ENCODE data around the gene EBF4.
A peak's percentile ranks its signal among the peaks of the same experiment; 100 is the strongest.

Gene EBF4

DNA sequence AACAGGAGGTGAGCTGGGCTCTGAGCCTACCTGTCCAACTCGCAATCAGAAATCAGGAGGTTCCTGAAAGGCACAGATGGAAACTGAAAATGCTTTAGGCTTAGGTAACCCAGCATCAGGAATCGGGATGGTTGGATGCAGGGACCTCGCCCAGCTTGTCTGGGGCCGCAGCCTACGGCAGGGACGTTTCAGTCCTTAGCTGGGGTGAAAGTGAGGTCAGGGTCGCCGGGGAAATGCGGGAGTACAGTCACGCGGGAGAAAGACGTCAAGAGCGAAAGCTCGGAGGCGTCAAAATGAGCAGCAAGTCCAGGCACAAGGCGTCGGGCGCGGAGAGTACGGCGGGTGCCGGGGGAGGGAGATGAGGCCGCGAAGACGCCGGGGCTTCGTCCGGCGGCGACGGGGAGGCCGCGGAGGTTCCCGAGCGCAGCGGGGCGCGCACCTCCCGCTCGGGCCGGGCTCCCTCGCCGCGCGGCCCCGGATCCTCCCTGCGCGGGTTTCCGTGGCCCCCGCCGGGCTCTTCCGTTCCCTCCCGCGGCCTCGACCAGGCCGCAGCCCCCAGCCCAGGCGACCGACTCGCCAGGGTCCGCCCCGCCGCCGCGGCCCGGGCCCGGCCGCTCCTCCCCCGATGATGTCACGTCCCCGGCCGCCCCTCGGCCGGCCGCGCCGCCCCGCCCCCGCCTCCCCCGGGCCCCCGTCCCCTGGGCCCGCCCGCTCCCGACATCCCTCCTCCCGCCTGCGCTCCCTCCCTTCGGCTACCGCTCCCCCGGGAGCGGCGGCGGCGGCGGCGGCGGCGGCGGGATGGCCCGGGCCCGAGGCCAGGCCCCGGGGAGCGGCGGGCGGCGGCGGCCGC is at the start of gene EBF4:
Gene EBF4 (plus strand): TSS at position 745 of the 850 bp plus-strand sequence. CDS start 866 bp downstream, outside the sequence.
- peaks cover 84% of the 10 kb centered on the region for H3K27me3 ChIP-seq (ENCODE audit: control insufficient read depth, insufficient read depth, low read length)
- H3K36me3 ChIP-seq (ENCODE audit: control insufficient read depth, insufficient read depth, low read length): no peaks in the 10 kb centered on the region

GRCh38 chr20:2643708-2644107 is 48.9 kb upstream of the EBF4 start:
- no peak overlapping the region for H3K27ac ChIP-seq (ENCODE audit: low read depth, low read length)
- H3K9ac ChIP-seq (ENCODE audit: low read depth, low read length): no peak overlapping the region
- no peaks in the 10 kb centered on the region for H3K27me3 ChIP-seq (ENCODE audit: control insufficient read depth, insufficient read depth, low read length)
- H3K4me3 ChIP-seq (ENCODE audit: low read depth, low read length): no peak overlapping the region
- no peaks in the 10 kb centered on the region for H3K36me3 ChIP-seq (ENCODE audit: control insufficient read depth, insufficient read depth, low read length)
- H3K9me3 ChIP-seq (ENCODE audit: control insufficient read depth, insufficient read depth, low read length): no peaks in the 10 kb centered on the region
- no peaks in the 10 kb centered on the region for H3K4me1 ChIP-seq (ENCODE audit: control insufficient read depth, insufficient read depth, low read length)

More for the DNA sequence above, at the start of gene EBF4:
- Histone ChIP-seq H3K9me3 (ENCODE audit: control insufficient read depth, insufficient read depth, low read length) (no peaks in the 10 kb centered on the region), H3K4me1 (ENCODE audit: control insufficient read depth, insufficient read depth, low read length) (peaks cover 26% of the 10 kb centered on the region), H3K9ac (ENCODE audit: low read depth, low read length) (no peak within 1 kb of the TSS), H3K27ac (ENCODE audit: low read depth, low read length) (no peak within 1 kb of the TSS), H3K4me3 (ENCODE audit: low read depth, low read length) (peak within 1 kb of the TSS; percentile 57)

- H3K4me3 ChIP-seq (ENCODE audit: low read depth, low read length): peak within 1 kb of the TSS; percentile 86
- peak within 1 kb of the TSS; percentile 97 for H3K9ac ChIP-seq (ENCODE audit: low read depth, low read length)
- peaks cover 40% of the 10 kb centered on the region for H3K36me3 ChIP-seq (ENCODE audit: control insufficient read depth, insufficient read depth, low read length)
- H3K27ac ChIP-seq (ENCODE audit: low read depth, low read length): peak within 1 kb of the TSS; percentile 94
- H3K4me1 ChIP-seq (ENCODE audit: control insufficient read depth, insufficient read depth, low read length): peaks cover 4% of the 10 kb centered on the region; the same call in 1 of the 2 replicates
- H3K9me3 ChIP-seq (ENCODE audit: control insufficient read depth, insufficient read depth, low read length): no peaks in the 10 kb centered on the region
- no peaks in the 10 kb centered on the region for H3K27me3 ChIP-seq (ENCODE audit: control insufficient read depth, insufficient read depth, low read length)
Measured at GRCh38 chr20:2651772-2652723, 40.5 kb upstream of the EBF4 start, which contains the start of gene NOP56. Gene NOP56, plus strand, starts transcription at chr20:2652632. Its CDS starts 29 bp downstream, at chr20:2652661.

GRCh38 chr20:2652724-2653555 is 39.6 kb upstream of the EBF4 start:
- no peaks in the 10 kb centered on the region for H3K27me3 ChIP-seq (ENCODE audit: control insufficient read depth, insufficient read depth, low read length)
- H3K9me3 ChIP-seq (ENCODE audit: control insufficient read depth, insufficient read depth, low read length): no peaks in the 10 kb centered on the region
- peak overlapping the region; percentile 86 for H3K4me3 ChIP-seq (ENCODE audit: low read depth, low read length)
- H3K9ac ChIP-seq (ENCODE audit: low read depth, low read length): peak overlapping the region; percentile 97
- peaks cover 49% of the 10 kb centered on the region for H3K36me3 ChIP-seq (ENCODE audit: control insufficient read depth, insufficient read depth, low read length)
- H3K27ac ChIP-seq (ENCODE audit: low read depth, low read length): peak overlapping the region; percentile 82
- H3K4me1 ChIP-seq (ENCODE audit: control insufficient read depth, insufficient read depth, low read length): peaks cover 4% of the 10 kb centered on the region; the same call in 1 of the 2 replicates

GRCh38 chr20:2653556-2654383 is 38.8 kb upstream of the EBF4 start:
- Histone ChIP-seq H3K9ac (ENCODE audit: low read depth, low read length) (peak overlapping the region; percentile 97), H3K36me3 (ENCODE audit: control insufficient read depth, insufficient read depth, low read length) (peaks cover 57% of the 10 kb centered on the region), H3K27me3 (ENCODE audit: control insufficient read depth, insufficient read depth, low read length) (no peaks in the 10 kb centered on the region), H3K27ac (ENCODE audit: low read depth, low read length) (no peak overlapping the region), H3K4me1 (ENCODE audit: control insufficient read depth, insufficient read depth, low read length) (peaks cover 4% of the 10 kb centered on the region; the same call in 1 of the 2 replicates), H3K9me3 (ENCODE audit: control insufficient read depth, insufficient read depth, low read length) (no peaks in the 10 kb centered on the region), H3K4me3 (ENCODE audit: low read depth, low read length) (peak overlapping the region; percentile 86)

DNA sequence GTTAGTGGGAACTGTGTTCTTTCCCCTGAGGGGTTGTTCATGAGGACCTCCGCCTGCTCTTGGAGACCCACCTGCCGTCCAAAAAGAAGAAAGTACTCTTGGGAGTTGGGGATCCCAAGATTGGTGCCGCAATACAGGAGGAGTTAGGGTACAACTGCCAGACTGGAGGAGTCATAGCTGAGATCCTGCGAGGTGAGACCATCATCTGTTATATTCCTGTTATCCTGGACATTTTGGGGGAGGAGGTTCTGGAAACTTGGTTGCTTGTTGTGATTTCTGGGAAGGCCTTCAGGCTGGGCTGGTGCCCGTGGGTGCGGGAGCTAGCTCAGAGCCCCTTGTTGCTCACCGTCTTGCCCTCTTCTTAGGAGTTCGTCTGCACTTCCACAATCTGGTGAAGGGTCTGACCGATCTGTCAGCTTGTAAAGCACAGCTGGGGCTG is 38.2 kb upstream of the EBF4 start:
- H3K36me3 ChIP-seq (ENCODE audit: control insufficient read depth, insufficient read depth, low read length): peaks cover 63% of the 10 kb centered on the region
- no peaks in the 10 kb centered on the region for H3K9me3 ChIP-seq (ENCODE audit: control insufficient read depth, insufficient read depth, low read length)
- no peaks in the 10 kb centered on the region for H3K27me3 ChIP-seq (ENCODE audit: control insufficient read depth, insufficient read depth, low read length)
- H3K4me1 ChIP-seq (ENCODE audit: control insufficient read depth, insufficient read depth, low read length): peaks cover 4% of the 10 kb centered on the region; the same call in 1 of the 2 replicates
- H3K27ac ChIP-seq (ENCODE audit: low read depth, low read length): no peak overlapping the region
- peak overlapping the region; percentile 18; the same call in 1 of the 2 replicates for H3K9ac ChIP-seq (ENCODE audit: low read depth, low read length)
- H3K4me3 ChIP-seq (ENCODE audit: low read depth, low read length): peak overlapping the region; percentile 86

GRCh38 chr20:2654831-2655230 is 37.7 kb upstream of the EBF4 start:
- Histone ChIP-seq H3K36me3 (ENCODE audit: control insufficient read depth, insufficient read depth, low read length) (peaks cover 68% of the 10 kb centered on the region), H3K9ac (ENCODE audit: low read depth, low read length) (no peak overlapping the region), H3K27me3 (ENCODE audit: control insufficient read depth, insufficient read depth, low read length) (no peaks in the 10 kb centered on the region), H3K4me3 (ENCODE audit: low read depth, low read length) (0 out of 2 replicates have a peak overlapping the region, but pooled peaks have one; percentile 86), H3K27ac (ENCODE audit: low read depth, low read length) (no peak overlapping the region), H3K4me1 (ENCODE audit: control insufficient read depth, insufficient read depth, low read length) (peaks cover 4% of the 10 kb centered on the region; the same call in 1 of the 2 replicates), H3K9me3 (ENCODE audit: control insufficient read depth, insufficient read depth, low read length) (no peaks in the 10 kb centered on the region)

DNA sequence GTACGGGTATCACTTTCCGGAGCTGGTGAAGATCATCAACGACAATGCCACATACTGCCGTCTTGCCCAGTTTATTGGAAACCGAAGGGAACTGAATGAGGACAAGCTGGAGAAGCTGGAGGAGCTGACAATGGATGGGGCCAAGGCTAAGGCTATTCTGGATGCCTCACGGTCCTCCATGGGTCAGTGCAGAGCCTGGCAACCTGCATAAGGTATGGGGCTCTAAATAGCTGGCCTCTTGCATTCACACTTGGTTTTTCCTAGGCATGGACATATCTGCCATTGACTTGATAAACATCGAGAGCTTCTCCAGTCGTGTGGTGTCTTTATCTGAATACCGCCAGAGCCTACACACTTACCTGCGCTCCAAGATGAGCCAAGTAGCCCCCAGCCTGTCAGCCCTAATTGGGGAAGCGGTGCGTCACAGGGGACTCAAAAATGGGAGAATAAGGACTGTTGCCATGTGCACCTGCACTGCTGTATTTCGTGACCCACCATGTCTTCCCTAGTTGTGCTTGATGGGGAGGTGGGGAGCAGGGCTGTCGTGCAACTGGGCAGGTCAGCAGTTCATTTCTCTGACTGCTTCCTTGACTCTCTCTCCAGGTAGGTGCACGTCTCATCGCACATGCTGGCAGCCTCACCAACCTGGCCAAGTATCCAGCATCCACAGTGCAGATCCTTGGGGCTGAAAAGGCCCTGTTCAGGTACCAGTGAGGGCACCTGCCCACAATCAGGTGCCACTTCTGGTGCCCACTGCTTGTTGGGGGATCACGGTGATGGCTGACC is 37.1 kb upstream of the EBF4 start:
- Histone ChIP-seq H3K4me1 (ENCODE audit: control insufficient read depth, insufficient read depth, low read length) (peaks cover 4% of the 10 kb centered on the region; the same call in 1 of the 2 replicates), H3K27ac (ENCODE audit: low read depth, low read length) (peak overlapping the region; percentile 5), H3K9me3 (ENCODE audit: control insufficient read depth, insufficient read depth, low read length) (no peaks in the 10 kb centered on the region), H3K36me3 (ENCODE audit: control insufficient read depth, insufficient read depth, low read length) (peaks cover 74% of the 10 kb centered on the region), H3K4me3 (ENCODE audit: low read depth, low read length) (no peak overlapping the region), H3K9ac (ENCODE audit: low read depth, low read length) (no peak overlapping the region), H3K27me3 (ENCODE audit: control insufficient read depth, insufficient read depth, low read length) (no peaks in the 10 kb centered on the region)

GRCh38 chr20:2656471-2657117 is 36.0 kb upstream of the EBF4 start:
- H3K9ac ChIP-seq (ENCODE audit: low read depth, low read length): no peak overlapping the region
- H3K36me3 ChIP-seq (ENCODE audit: control insufficient read depth, insufficient read depth, low read length): peaks cover 83% of the 10 kb centered on the region
- H3K27ac ChIP-seq (ENCODE audit: low read depth, low read length): peak overlapping the region; percentile 5
- no peak overlapping the region for H3K4me3 ChIP-seq (ENCODE audit: low read depth, low read length)
- no peaks in the 10 kb centered on the region for H3K9me3 ChIP-seq (ENCODE audit: control insufficient read depth, insufficient read depth, low read length)
- no peaks in the 10 kb centered on the region for H3K4me1 ChIP-seq (ENCODE audit: control insufficient read depth, insufficient read depth, low read length)
- H3K27me3 ChIP-seq (ENCODE audit: control insufficient read depth, insufficient read depth, low read length): no peaks in the 10 kb centered on the region

Measured in HUES48 (cell line).